ENCODE measurements around the gene ZNF474. TPM values are rescaled to one million over a fixed set of nuclear protein-coding genes. Genes with fewer than 3 reads are reported as not detected.

Gene ZNF474
- polyA plus RNA-seq (2013, experiment 1 of 2), result 0.39 TPM
- 0.51 TPM for polyA plus RNA-seq (2013, experiment 2 of 2)

DNA sequence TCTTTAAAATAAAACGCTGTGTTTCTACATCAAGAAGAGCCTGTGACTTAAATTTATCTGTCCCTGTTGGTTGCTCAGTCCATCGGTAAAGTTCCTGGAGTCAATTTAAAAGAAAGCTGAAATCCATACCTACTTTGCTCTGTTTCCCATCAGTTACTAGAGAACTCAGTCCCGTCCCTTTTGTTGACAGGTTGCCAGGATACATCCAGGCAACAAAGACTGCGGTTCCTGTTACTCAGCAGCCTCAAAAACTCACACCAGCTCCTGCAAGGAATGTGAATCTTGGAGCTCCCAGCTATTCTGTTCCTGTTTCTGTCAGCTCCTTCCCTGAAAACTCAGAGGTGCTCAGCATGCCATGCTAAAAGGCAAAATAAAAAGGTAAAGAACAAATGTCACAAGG, at the start of gene ZNF474:
ZNF474 (plus strand) TSS at position 241 of the 400 bp plus-strand sequence. CDS start 22,445 bp downstream, outside the sequence.
- DNase-seq (ENCODE audit: low spot score), result peak; percentile 85
- Histone ChIP-seq H3K79me1 (ENCODE audit: low read depth, low read length) (no peaks in the 10 kb centered on the region), H3K23ac (ENCODE audit: low read depth, low read length, poor library complexity) (no peak within 1 kb of the TSS), H2AK5ac (ENCODE audit: low read depth, low read length) (no peak within 1 kb of the TSS), H3K9me3 (replicated peaks in 1 of 2; ENCODE audit: control insufficient read depth in 2 of 2, insufficient read depth in 1 of 2, low read depth in 1 of 2, low read length in 2 of 2) (no peaks in the 10 kb centered on the region), H3K14ac (ENCODE audit: low read length) (no peak within 1 kb of the TSS), H2BK15ac (ENCODE audit: low read length) (no peak within 1 kb of the TSS), H3K27ac (replicated peaks; ENCODE audit: low read length) (peak within 1 kb of the TSS; percentile 67), H3K18ac (ENCODE audit: low read length) (peak within 1 kb of the TSS; percentile 7), H2BK120ac (ENCODE audit: low read depth, low read length) (no peak within 1 kb of the TSS), H3K9ac (ENCODE audit: low read depth, low read length, poor library complexity) (no peak within 1 kb of the TSS), H4K91ac (ENCODE audit: low read depth, low read length, poor library complexity) (no peak within 1 kb of the TSS), H2BK5ac (ENCODE audit: low read length) (no peak within 1 kb of the TSS), H4K8ac (ENCODE audit: low read depth, low read length) (no peak within 1 kb of the TSS), H3K4ac (ENCODE audit: low read length) (no peak within 1 kb of the TSS), H3K36me3 (replicated peaks in 1 of 2; ENCODE audit: control insufficient read depth in 2 of 2, insufficient read depth in 2 of 2, low read length in 2 of 2) (no peaks in the 10 kb centered on the region), H3K4me3 (ENCODE audit: low read length in 2 of 2) (no peak within 1 kb of the TSS), H3K4me2 (ENCODE audit: insufficient read depth, low read length, poor library complexity, severe bottlenecking) (peak within 1 kb of the TSS; percentile 37), H2BK12ac (ENCODE audit: low read length) (no peak within 1 kb of the TSS), H3K27me3 (ENCODE audit: control insufficient read depth in 3 of 3, insufficient read depth in 3 of 3, low read depth in 1 of 3, low read length in 3 of 3) (no peaks in the 10 kb centered on the region), H2AFZ (ENCODE audit: low read length) (no peak within 1 kb of the TSS), H3K4me1 (ENCODE audit: control insufficient read depth in 2 of 2, insufficient read depth in 1 of 2, low read depth in 1 of 2, low read length in 2 of 2) (peaks cover 7 to 16% of the 10 kb centered on the region in 2 donors)
- WGBS, 2 donors (ENCODE audit: extremely low coverage in 2 of 2, insufficient read length in 2 of 2, insufficient replicate concordance in 1 of 2), result no CpG with 5 or more reads among the region's 4 CpGs

DNA sequence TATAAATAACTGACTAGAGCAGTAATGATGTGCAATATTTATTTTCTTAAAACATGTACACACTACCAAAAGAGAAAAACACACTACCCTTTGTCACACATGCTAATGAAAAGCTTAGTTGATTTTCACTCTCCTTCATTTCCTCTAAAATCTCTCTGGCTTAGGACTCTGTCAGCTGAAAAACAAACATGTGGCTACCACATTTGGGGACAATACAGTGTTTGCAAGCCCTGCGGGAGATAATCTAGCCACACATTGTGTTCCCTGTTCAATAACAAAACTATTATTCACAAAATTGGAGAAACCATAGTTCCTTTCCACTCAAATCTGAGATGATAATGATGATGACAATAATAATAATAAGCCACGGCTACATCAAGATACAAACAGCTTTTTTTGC, 47.8 kb upstream of the ZNF474 start:
- Histone ChIP-seq H3K4ac (ENCODE audit: low read length) (no peak overlapping the region), H3K23ac (ENCODE audit: low read depth, low read length, poor library complexity) (no peak overlapping the region), H3K14ac (ENCODE audit: low read length) (no peak overlapping the region), H2BK12ac (ENCODE audit: low read length) (no peak overlapping the region), H4K91ac (ENCODE audit: low read depth, low read length, poor library complexity) (no peak overlapping the region), H3K36me3 (replicated peaks in 1 of 2; ENCODE audit: control insufficient read depth in 2 of 2, insufficient read depth in 2 of 2, low read length in 2 of 2) (no peaks in the 10 kb centered on the region), H3K4me2 (ENCODE audit: insufficient read depth, low read length, poor library complexity, severe bottlenecking) (no peak overlapping the region), H3K9me3 (replicated peaks in 1 of 2; ENCODE audit: control insufficient read depth in 2 of 2, insufficient read depth in 1 of 2, low read depth in 1 of 2, low read length in 2 of 2) (no peaks in the 10 kb centered on the region), H3K27ac (replicated peaks; ENCODE audit: low read length) (no peak overlapping the region), H3K4me1 (ENCODE audit: control insufficient read depth in 2 of 2, insufficient read depth in 1 of 2, low read depth in 1 of 2, low read length in 2 of 2) (peaks cover 1 to 6% of the 10 kb centered on the region in 2 donors), H2AFZ (ENCODE audit: low read length) (no peak overlapping the region), H2BK120ac (ENCODE audit: low read depth, low read length) (no peak overlapping the region), H4K8ac (ENCODE audit: low read depth, low read length) (no peak overlapping the region), H2AK5ac (ENCODE audit: low read depth, low read length) (no peak overlapping the region), H2BK5ac (ENCODE audit: low read length) (no peak overlapping the region), H2BK15ac (ENCODE audit: low read length) (no peak overlapping the region), H3K4me3 (ENCODE audit: low read length in 2 of 2) (no peak overlapping the region), H3K18ac (ENCODE audit: low read length) (no peak overlapping the region), H3K9ac (ENCODE audit: low read depth, low read length, poor library complexity) (no peak overlapping the region), H3K27me3 (ENCODE audit: control insufficient read depth in 3 of 3, insufficient read depth in 3 of 3, low read depth in 1 of 3, low read length in 3 of 3) (peaks cover 8 to 21% (median 12%) of the 10 kb centered on the region in 3 experiments), H3K79me1 (ENCODE audit: low read depth, low read length) (no peaks in the 10 kb centered on the region)
- WGBS, 2 donors (ENCODE audit: extremely low coverage in 2 of 2, insufficient read length in 2 of 2, insufficient replicate concordance in 1 of 2), result no CpG with 5 or more reads among the region's 2 CpGs
- DNase-seq (ENCODE audit: low spot score), result no peak

DNA sequence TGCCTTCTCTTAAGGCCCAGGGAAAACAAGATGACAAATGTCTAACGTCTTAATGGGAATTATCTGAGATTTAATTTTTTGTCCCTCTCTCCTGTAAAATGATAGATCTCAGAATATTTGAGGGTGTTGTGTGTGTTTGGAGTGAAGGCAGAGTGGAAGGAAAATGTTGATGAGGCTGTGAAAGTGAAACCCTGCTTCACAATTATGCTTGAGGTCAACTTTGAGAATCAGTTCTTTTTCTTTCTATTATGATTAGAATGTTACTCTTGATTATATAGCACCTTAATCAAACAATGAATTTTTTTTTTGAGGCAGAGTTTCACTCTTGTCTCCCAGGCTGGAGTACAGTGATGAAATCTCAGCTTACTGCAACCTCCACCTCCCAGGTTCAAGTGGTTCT, 45.8 kb upstream of the ZNF474 start:
- Histone ChIP-seq H3K27me3 (ENCODE audit: control insufficient read depth in 3 of 3, insufficient read depth in 3 of 3, low read depth in 1 of 3, low read length in 3 of 3) (peaks cover 0 to 3% (median 3%) of the 10 kb centered on the region in 3 experiments), H3K27ac (replicated peaks; ENCODE audit: low read length) (no peak overlapping the region), H2BK120ac (ENCODE audit: low read depth, low read length) (no peak overlapping the region), H3K36me3 (replicated peaks in 1 of 2; ENCODE audit: control insufficient read depth in 2 of 2, insufficient read depth in 2 of 2, low read length in 2 of 2) (no peaks in the 10 kb centered on the region), H4K91ac (ENCODE audit: low read depth, low read length, poor library complexity) (no peak overlapping the region), H4K8ac (ENCODE audit: low read depth, low read length) (no peak overlapping the region), H3K9me3 (replicated peaks in 1 of 2; ENCODE audit: control insufficient read depth in 2 of 2, insufficient read depth in 1 of 2, low read depth in 1 of 2, low read length in 2 of 2) (no peaks in the 10 kb centered on the region), H3K9ac (ENCODE audit: low read depth, low read length, poor library complexity) (no peak overlapping the region), H3K4me2 (ENCODE audit: insufficient read depth, low read length, poor library complexity, severe bottlenecking) (no peak overlapping the region), H3K14ac (ENCODE audit: low read length) (no peak overlapping the region), H3K18ac (ENCODE audit: low read length) (no peak overlapping the region), H2BK12ac (ENCODE audit: low read length) (no peak overlapping the region), H2BK5ac (ENCODE audit: low read length) (no peak overlapping the region), H3K4me1 (ENCODE audit: control insufficient read depth in 2 of 2, insufficient read depth in 1 of 2, low read depth in 1 of 2, low read length in 2 of 2) (no peaks in the 10 kb centered on the region), H3K79me1 (ENCODE audit: low read depth, low read length) (no peaks in the 10 kb centered on the region), H3K23ac (ENCODE audit: low read depth, low read length, poor library complexity) (no peak overlapping the region), H2AFZ (ENCODE audit: low read length) (no peak overlapping the region), H3K4ac (ENCODE audit: low read length) (no peak overlapping the region), H2AK5ac (ENCODE audit: low read depth, low read length) (no peak overlapping the region), H3K4me3 (ENCODE audit: low read length in 2 of 2) (no peak overlapping the region), H2BK15ac (ENCODE audit: low read length) (no peak overlapping the region)
- DNase-seq (ENCODE audit: low spot score), result no peak
- no CpG with 5 or more reads among the region's 1 CpG for WGBS, 2 donors (ENCODE audit: extremely low coverage in 2 of 2, insufficient read length in 2 of 2, insufficient replicate concordance in 1 of 2)

DNA sequence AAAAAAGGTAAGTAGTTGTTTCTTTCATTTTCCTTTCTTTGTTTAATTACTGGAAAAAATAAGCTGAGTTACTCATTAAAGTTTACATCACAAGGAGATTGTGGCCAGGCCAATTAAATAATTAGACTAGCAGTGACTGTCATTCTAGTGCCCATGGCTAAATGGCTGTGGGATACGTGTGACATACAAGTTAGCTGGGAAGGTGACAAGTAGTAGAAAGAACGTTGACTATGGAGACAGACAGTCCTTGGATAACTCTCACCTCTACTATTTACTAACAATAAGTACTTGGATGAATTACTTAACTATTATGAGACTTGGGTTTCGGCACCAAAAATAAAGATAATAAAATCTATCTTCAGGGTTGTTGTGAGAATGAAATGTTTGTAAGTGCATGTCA, 44.3 kb upstream of the ZNF474 start:
- H2BK15ac ChIP-seq (ENCODE audit: low read length), result no peak overlapping the region
- no peak for DNase-seq (ENCODE audit: low spot score)
- H2BK12ac ChIP-seq (ENCODE audit: low read length), result no peak overlapping the region
- no CpG with 5 or more reads among the region's 3 CpGs for WGBS, 2 donors (ENCODE audit: extremely low coverage in 2 of 2, insufficient read length in 2 of 2, insufficient replicate concordance in 1 of 2)
- H3K9ac ChIP-seq (ENCODE audit: low read depth, low read length, poor library complexity), result no peak overlapping the region
- no peaks in the 10 kb centered on the region for H3K36me3 ChIP-seq (replicated peaks in 1 of 2; ENCODE audit: control insufficient read depth in 2 of 2, insufficient read depth in 2 of 2, low read length in 2 of 2)
- no peak overlapping the region for H3K4me3 ChIP-seq (ENCODE audit: low read length in 2 of 2)
- no peaks in the 10 kb centered on the region for H3K4me1 ChIP-seq (ENCODE audit: control insufficient read depth in 2 of 2, insufficient read depth in 1 of 2, low read depth in 1 of 2, low read length in 2 of 2)
- no peaks in the 10 kb centered on the region for H3K79me1 ChIP-seq (ENCODE audit: low read depth, low read length)
- H3K9me3 ChIP-seq (replicated peaks in 1 of 2; ENCODE audit: control insufficient read depth in 2 of 2, insufficient read depth in 1 of 2, low read depth in 1 of 2, low read length in 2 of 2), result no peaks in the 10 kb centered on the region
- no peak overlapping the region for H3K4me2 ChIP-seq (ENCODE audit: insufficient read depth, low read length, poor library complexity, severe bottlenecking)
- no peak overlapping the region for H4K8ac ChIP-seq (ENCODE audit: low read depth, low read length)
- no peak overlapping the region for H2BK120ac ChIP-seq (ENCODE audit: low read depth, low read length)
- H3K27me3 ChIP-seq (ENCODE audit: control insufficient read depth in 3 of 3, insufficient read depth in 3 of 3, low read depth in 1 of 3, low read length in 3 of 3), result no peaks in the 10 kb centered on the region
- no peak overlapping the region for H2BK5ac ChIP-seq (ENCODE audit: low read length)
- no peak overlapping the region for H3K4ac ChIP-seq (ENCODE audit: low read length)
- no peak overlapping the region for H3K27ac ChIP-seq (replicated peaks; ENCODE audit: low read length)
- no peak overlapping the region for H3K18ac ChIP-seq (ENCODE audit: low read length)
- H2AFZ ChIP-seq (ENCODE audit: low read length), result no peak overlapping the region
- no peak overlapping the region for H4K91ac ChIP-seq (ENCODE audit: low read depth, low read length, poor library complexity)
- H2AK5ac ChIP-seq (ENCODE audit: low read depth, low read length), result no peak overlapping the region
- H3K14ac ChIP-seq (ENCODE audit: low read length), result no peak overlapping the region
- H3K23ac ChIP-seq (ENCODE audit: low read depth, low read length, poor library complexity), result no peak overlapping the region

All from neuronal stem cell (in vitro differentiated cells).